ENCODE measurements around the gene CDADC1.

CDADC1 gene

GRCh38 chr13:49247643-49248621 is at the start of gene CDADC1:
Gene CDADC1, plus strand, starts transcription at chr13:49247925. Its CDS starts 113 bp downstream, at chr13:49248038.
- H3K9ac ChIP-seq (ENCODE audit: low read length) = peak within 1 kb of the TSS; percentile 86
- no peaks in the 10 kb centered on the region for H3K9me3 ChIP-seq (ENCODE audit: insufficient read depth, low read length)
- peak within 1 kb of the TSS; percentile 88 for H3K4me2 ChIP-seq (ENCODE audit: low read length)
- H3K4me1 ChIP-seq (ENCODE audit: low read length) = peaks cover 9% of the 10 kb centered on the region; the same call in 1 of the 2 replicates
- H3K27ac ChIP-seq (ENCODE audit: low read length) = 0 out of 2 replicates have a peak within 1 kb of the TSS, but pooled peaks have one; percentile 7
- H3K27me3 ChIP-seq (ENCODE audit: low read depth, low read length) = peaks cover 16% of the 10 kb centered on the region
- peak within 1 kb of the TSS; percentile 92 for H3K4me3 ChIP-seq (ENCODE audit: low read length)
- H3K79me2 ChIP-seq (ENCODE audit: low read length) = peaks cover 9% of the 10 kb centered on the region; the same call in 1 of the 2 replicates
- H2AFZ ChIP-seq (ENCODE audit: low read depth, low read length) = peak within 1 kb of the TSS; percentile 98
- no peak for TF ChIP-seq EZH2phosphoT487 (IDR thresholded peaks at IDR 0.05; ENCODE audit: low read depth)
- no peak for TF ChIP-seq CTCF (IDR thresholded peaks at IDR 0.05; ENCODE audit: low read depth, low read length)
- no peaks in the 10 kb centered on the region for H4K20me1 ChIP-seq (ENCODE audit: insufficient read depth, low read length)
- no peaks in the 10 kb centered on the region for H3K36me3 ChIP-seq (replicated peaks; ENCODE audit: low read depth, low read length)

- H2AFZ ChIP-seq (ENCODE audit: low read depth, low read length) = no peak overlapping the region
- no peak overlapping the region for H3K4me2 ChIP-seq (ENCODE audit: low read length)
- no peak overlapping the region for H3K9ac ChIP-seq (ENCODE audit: low read length)
- no peaks in the 10 kb centered on the region for H4K20me1 ChIP-seq (ENCODE audit: insufficient read depth, low read length)
- no peaks in the 10 kb centered on the region for H3K79me2 ChIP-seq (ENCODE audit: low read length)
- no peak for TF ChIP-seq CTCF (IDR thresholded peaks at IDR 0.05; ENCODE audit: low read depth, low read length)
- TF ChIP-seq EZH2phosphoT487 (IDR thresholded peaks at IDR 0.05; ENCODE audit: low read depth) = no peak
- no peak overlapping the region for H3K4me3 ChIP-seq (ENCODE audit: low read length)
- H3K27me3 ChIP-seq (ENCODE audit: low read depth, low read length) = no peaks in the 10 kb centered on the region
- H3K36me3 ChIP-seq (replicated peaks; ENCODE audit: low read depth, low read length) = peaks cover 33% of the 10 kb centered on the region
- H3K4me1 ChIP-seq (ENCODE audit: low read length) = no peaks in the 10 kb centered on the region
- H3K9me3 ChIP-seq (ENCODE audit: insufficient read depth, low read length) = no peaks in the 10 kb centered on the region
- no peak overlapping the region for H3K27ac ChIP-seq (ENCODE audit: low read length)
Measured at GRCh38 chr13:49206641-49207040, 41.1 kb upstream of the CDADC1 start.

GRCh38 chr13:49208619-49209018 is 39.1 kb upstream of the CDADC1 start:
- Histone ChIP-seq H3K79me2 (ENCODE audit: low read length) (no peaks in the 10 kb centered on the region), H3K27ac (ENCODE audit: low read length) (no peak overlapping the region), H3K4me1 (ENCODE audit: low read length) (no peaks in the 10 kb centered on the region), H3K9me3 (ENCODE audit: insufficient read depth, low read length) (no peaks in the 10 kb centered on the region), H4K20me1 (ENCODE audit: insufficient read depth, low read length) (no peaks in the 10 kb centered on the region), H3K4me3 (ENCODE audit: low read length) (no peak overlapping the region), H2AFZ (ENCODE audit: low read depth, low read length) (no peak overlapping the region), H3K4me2 (ENCODE audit: low read length) (no peak overlapping the region), H3K9ac (ENCODE audit: low read length) (no peak overlapping the region), H3K27me3 (ENCODE audit: low read depth, low read length) (no peaks in the 10 kb centered on the region), H3K36me3 (replicated peaks; ENCODE audit: low read depth, low read length) (peaks cover 27% of the 10 kb centered on the region)
- TF ChIP-seq EZH2phosphoT487 (IDR thresholded peaks at IDR 0.05; ENCODE audit: low read depth) = no peak
- TF ChIP-seq CTCF (IDR thresholded peaks at IDR 0.05; ENCODE audit: low read depth, low read length) = no peak

GRCh38 chr13:49210114-49210513 is 37.6 kb upstream of the CDADC1 start:
- H3K4me1 ChIP-seq (ENCODE audit: low read length) = peaks cover 8% of the 10 kb centered on the region
- no peak overlapping the region for H3K9ac ChIP-seq (ENCODE audit: low read length)
- H3K27ac ChIP-seq (ENCODE audit: low read length) = no peak overlapping the region
- H2AFZ ChIP-seq (ENCODE audit: low read depth, low read length) = no peak overlapping the region
- H4K20me1 ChIP-seq (ENCODE audit: insufficient read depth, low read length) = no peaks in the 10 kb centered on the region
- no peak for TF ChIP-seq EZH2phosphoT487 (IDR thresholded peaks at IDR 0.05; ENCODE audit: low read depth)
- TF ChIP-seq CTCF (IDR thresholded peaks at IDR 0.05; ENCODE audit: low read depth, low read length) = no peak
- no peak overlapping the region for H3K4me3 ChIP-seq (ENCODE audit: low read length)
- H3K79me2 ChIP-seq (ENCODE audit: low read length) = no peaks in the 10 kb centered on the region
- no peaks in the 10 kb centered on the region for H3K9me3 ChIP-seq (ENCODE audit: insufficient read depth, low read length)
- H3K27me3 ChIP-seq (ENCODE audit: low read depth, low read length) = no peaks in the 10 kb centered on the region
- no peak overlapping the region for H3K4me2 ChIP-seq (ENCODE audit: low read length)
- peaks cover 20% of the 10 kb centered on the region for H3K36me3 ChIP-seq (replicated peaks; ENCODE audit: low read depth, low read length)

All from OCI-LY3 (cell line).